ENCODE data around the gene SRC. TPM values are rescaled to one million over a fixed set of nuclear protein-coding genes. Genes with fewer than 3 reads are reported as not detected.

SRC gene
- polyA plus RNA-seq, 1 experiment, result 35.4 TPM

DNA sequence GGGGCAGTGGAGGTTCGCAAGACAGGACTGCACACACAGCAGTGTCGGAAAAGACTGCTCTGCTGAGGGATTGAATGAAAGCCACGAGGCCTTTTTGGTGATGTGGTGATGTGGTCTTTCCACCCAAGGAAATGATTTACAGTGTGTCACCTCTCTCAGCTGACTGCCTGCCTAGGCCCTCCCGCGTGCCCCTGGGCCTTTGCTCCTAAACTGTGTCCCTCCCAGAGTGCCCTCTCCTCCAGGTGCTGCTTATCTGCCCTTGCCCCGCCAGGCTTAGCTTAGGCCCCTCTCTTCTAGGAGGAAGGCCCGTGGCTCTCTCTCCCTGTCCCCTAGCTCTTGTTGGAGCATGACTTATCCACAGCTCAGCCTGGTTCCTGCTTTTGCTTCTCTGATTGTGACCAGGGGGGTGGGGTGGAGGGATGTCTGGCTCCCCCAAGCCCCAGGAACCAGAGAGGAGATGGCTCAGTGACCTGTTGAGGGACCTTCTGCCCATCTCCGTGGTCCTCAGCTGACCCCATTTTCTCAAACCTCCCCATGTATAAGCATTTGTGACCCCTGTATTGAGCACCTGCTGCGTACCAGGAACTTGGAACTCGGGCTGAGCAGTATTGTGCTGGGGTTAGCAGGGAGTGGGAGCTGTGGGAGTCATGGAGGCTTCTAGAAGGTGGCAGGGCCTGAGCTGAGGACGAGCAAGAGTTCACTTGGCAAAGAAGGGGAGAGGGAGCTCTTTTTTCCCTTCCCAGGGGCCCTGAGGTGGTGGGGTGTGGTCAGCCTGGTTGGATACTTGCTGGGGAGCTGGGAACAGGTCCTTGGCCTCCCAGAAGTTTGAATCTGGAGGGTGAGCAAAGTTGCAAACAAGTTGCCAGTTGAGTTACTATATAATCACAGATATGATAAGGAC, 2.2 kb downstream of the SRC start:
- DNase-seq (ENCODE audit: low read depth), result no peak
- Histone ChIP-seq H3K27me3 (ENCODE audit: control insufficient read depth, insufficient read depth, low read length) (no peaks in the 10 kb centered on the region), H3K36me3 (ENCODE audit: control insufficient read depth, insufficient read depth, low read length) (peaks cover 5% of the 10 kb centered on the region), H3K4me3 (ENCODE audit: low read depth, low read length) (no peak overlapping the region)
- CTCF ChIA-PET, result interaction anchor here (0.5 to 2.5 kb wide), 3 partner anchors 36 to 72 kb away, joined by 3 to 8 read pairs (median 4); no protein-coding TSS in a partner anchor
- TF ChIP-seq, protein P1, sequence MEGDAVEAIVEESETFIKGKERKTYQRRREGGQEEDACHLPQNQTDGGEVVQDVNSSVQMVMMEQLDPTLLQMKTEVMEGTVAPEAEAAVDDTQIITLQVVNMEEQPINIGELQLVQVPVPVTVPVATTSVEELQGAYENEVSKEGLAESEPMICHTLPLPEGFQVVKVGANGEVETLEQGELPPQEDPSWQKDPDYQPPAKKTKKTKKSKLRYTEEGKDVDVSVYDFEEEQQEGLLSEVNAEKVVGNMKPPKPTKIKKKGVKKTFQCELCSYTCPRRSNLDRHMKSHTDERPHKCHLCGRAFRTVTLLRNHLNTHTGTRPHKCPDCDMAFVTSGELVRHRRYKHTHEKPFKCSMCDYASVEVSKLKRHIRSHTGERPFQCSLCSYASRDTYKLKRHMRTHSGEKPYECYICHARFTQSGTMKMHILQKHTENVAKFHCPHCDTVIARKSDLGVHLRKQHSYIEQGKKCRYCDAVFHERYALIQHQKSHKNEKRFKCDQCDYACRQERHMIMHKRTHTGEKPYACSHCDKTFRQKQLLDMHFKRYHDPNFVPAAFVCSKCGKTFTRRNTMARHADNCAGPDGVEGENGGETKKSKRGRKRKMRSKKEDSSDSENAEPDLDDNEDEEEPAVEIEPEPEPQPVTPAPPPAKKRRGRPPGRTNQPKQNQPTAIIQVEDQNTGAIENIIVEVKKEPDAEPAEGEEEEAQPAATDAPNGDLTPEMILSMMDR (IDR thresholded peaks at IDR 0.05; ENCODE audit: insufficient read depth, low read depth, low read length), result no peak
- POLR2A ChIA-PET, result interaction anchor here (0.6 kb wide), 1 partner anchor 42 kb away, joined by 6 read pairs; no protein-coding TSS in a partner anchor

DNA sequence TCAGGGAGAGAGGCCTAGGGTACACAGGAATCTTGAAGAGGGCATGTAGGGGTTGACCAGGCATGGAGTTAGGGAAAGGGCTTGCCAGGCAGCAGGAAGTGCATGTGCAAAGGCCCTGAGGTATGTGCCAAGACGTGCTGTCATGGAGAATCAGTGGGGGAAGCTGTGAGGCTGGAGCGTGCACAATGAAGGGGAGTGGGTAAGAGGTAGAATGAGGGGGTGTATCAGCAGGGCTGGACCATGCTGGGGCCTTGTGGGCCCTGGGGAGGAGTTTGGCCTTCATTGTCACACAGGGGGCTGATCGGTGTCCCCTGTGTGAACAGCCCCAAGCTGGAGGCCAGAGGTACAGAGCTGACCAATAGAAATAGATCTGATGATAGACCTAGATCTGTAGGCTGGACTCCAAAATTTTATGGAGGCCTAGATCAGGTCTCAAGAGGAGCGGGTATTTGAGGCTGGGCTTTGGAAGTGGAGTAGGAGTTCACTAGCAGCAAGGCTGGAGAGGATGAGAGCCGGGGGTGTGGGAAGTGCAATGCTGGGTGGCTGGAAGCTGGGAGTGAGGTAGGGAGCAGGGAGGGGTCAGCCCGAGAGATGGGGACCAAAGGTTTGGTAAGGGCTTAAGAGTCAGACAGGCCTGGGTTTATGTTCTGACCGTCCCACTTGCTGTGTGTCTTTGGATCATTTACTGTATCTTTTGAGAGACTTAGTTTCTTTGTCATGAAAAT, 3.0 kb downstream of the SRC start:
- CTCF ChIA-PET, result interaction anchor here (2.5 kb wide), 1 partner anchor 35 kb away, joined by 8 read pairs; no protein-coding TSS in a partner anchor
- H3K4me3 ChIP-seq (ENCODE audit: low read depth, low read length), result no peak overlapping the region
- POLR2A ChIA-PET, result no interaction called here
- no peaks in the 10 kb centered on the region for H3K27me3 ChIP-seq (ENCODE audit: control insufficient read depth, insufficient read depth, low read length)
- TF ChIP-seq, protein P1 (IDR thresholded peaks at IDR 0.05; ENCODE audit: insufficient read depth, low read depth, low read length), result no peak
- peaks cover 6% of the 10 kb centered on the region for H3K36me3 ChIP-seq (ENCODE audit: control insufficient read depth, insufficient read depth, low read length)
- no peak for DNase-seq (ENCODE audit: low read depth)

DNA sequence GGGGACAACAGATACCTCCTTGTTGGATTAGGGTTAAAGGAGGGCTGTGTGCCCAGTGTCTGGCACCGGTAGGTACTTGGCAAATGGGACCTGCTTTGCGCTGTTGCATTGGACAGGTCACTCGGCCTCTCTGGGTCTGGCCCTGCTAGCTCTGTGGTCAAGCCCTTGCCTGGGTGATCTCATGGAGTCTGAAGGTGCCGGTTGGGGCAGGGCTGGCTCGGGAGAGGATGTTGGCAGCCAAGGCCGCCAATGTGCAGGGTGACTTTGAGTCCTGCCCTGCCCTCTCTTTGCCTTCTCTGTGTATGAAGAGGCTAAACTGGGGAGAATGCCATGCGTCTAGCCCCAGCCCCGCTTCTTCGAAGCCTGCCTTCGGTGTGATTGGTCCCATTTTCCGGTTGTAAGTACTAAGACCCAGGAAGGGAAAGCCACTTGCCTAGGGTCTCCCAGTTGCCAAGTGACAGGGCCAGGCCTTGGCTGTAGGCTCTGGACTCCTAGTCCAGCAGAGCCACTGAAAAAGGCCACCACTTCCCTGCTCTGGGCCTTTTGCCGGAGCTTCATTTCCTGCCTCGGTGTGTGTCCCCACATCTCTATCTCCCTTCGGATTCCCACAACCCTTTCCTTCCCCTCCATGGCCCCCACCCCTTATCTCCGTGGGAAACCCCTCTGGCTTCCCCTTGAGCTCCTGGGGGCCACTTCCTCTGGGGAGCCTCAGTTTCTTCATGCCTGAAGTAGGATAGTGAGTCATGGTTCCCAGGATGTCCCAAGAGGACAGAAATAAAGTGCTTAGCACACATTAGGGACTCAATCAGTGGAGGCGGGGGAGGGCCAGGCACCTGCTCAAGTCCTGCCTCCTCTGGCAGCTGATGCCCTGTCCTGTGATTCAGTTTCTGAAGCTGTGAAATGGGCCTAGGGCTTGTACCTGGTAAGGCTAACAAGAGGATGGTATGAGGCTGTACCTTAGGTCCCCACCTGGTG, 3.9 kb downstream of the SRC start:
- no peak for DNase-seq (ENCODE audit: low read depth)
- Histone ChIP-seq H3K27me3 (ENCODE audit: control insufficient read depth, insufficient read depth, low read length) (no peaks in the 10 kb centered on the region), H3K36me3 (ENCODE audit: control insufficient read depth, insufficient read depth, low read length) (peaks cover 6% of the 10 kb centered on the region), H3K4me3 (ENCODE audit: low read depth, low read length) (no peak overlapping the region)
- TF ChIP-seq, protein P1 (IDR thresholded peaks at IDR 0.05; ENCODE audit: insufficient read depth, low read depth, low read length), result no peak
- CTCF ChIA-PET, result interaction anchor here (0.8 to 2.5 kb wide), 4 partner anchors 34 to 185 kb away, joined by 3 to 8 read pairs (median 4); no protein-coding TSS in a partner anchor
- POLR2A ChIA-PET, result no interaction called here

DNA sequence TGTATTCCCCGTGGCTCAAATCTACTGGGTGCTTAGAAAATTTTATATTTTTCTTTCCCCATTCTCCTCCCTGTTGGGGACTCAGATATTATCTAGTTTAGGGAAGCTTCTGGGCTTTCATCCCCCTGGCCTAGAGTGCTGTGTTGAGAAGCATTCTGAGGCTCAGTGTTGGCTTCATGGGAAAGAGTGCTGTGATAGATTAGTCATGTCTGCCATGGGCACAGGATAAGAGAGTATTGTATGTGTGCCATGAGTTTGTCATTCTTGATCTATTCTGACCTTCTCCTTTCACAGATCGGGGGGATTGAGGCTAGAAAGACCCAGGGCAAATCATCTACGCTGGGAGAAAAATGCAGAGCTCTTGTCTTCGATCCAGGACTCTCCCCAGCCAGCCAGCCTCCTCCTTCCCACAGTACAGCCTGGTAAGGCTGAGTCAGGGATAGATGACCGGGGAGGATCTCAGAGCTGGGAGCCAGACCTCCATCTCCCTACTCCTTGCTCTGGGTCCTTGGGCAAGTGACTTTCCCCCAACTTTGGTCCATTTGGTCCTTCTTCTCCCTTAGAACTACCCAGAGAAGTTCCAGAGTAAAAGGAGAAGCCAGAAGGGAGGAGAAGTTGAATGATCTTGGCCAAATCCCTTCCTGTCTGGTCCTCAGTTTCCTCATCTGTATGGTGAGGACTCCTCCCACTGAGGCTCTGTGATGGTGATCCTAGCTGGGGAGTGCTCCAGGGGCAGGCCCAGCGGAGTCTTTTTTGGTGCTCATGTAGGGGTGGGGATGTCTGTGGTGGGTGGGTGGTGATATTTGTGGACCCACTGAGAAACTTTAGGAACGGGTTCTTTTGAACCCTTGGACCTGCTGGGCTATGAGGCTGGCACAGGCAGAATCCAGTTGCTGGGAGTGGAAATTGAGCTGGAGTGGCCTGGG, 5.0 kb downstream of the SRC start:
- TF ChIP-seq, protein P1 (IDR thresholded peaks at IDR 0.05; ENCODE audit: insufficient read depth, low read depth, low read length), result no peak
- POLR2A ChIA-PET, result no interaction called here
- H3K36me3 ChIP-seq (ENCODE audit: control insufficient read depth, insufficient read depth, low read length), result peaks cover 7% of the 10 kb centered on the region
- H3K27me3 ChIP-seq (ENCODE audit: control insufficient read depth, insufficient read depth, low read length), result no peaks in the 10 kb centered on the region
- no peak for DNase-seq (ENCODE audit: low read depth)
- CTCF ChIA-PET, result interaction anchor here (0.8 to 1.4 kb wide), 4 partner anchors 14 to 184 kb away, joined by 3 to 4 read pairs (median 4); no protein-coding TSS in a partner anchor
- H3K4me3 ChIP-seq (ENCODE audit: low read depth, low read length), result no peak overlapping the region
